IMR-90 (cell line): ENCODE results near the gene PDK4.

Source experiments
- BHLHE40 ChIP-seq: fragments of 150-350 bp; IDR thresholded peaks from 2 replicates; pipeline ENCODE4 v1.6.1; 2016; ENCODE audit warnings: mild to moderate bottlenecking, low read depth, low read length
- CEBPB ChIP-seq: IDR thresholded peaks from 2 replicates; pipeline ENCODE4 v1.6.1; 2012; ENCODE audit warnings: low read depth, low read length, improper control_type of control experiment
- CTCF ChIP-seq: conservative IDR thresholded peaks from 2 replicates; pipeline ENCODE4 v1.5.1; 2012; ENCODE audit warnings: mild to moderate bottlenecking, low read depth, low read length, improper control_type of control experiment
- ELK1 ChIP-seq: fragments of 150-350 bp; IDR thresholded peaks from 2 replicates; pipeline ENCODE4 v1.6.1; 2016; ENCODE audit warnings: low read depth, mild to moderate bottlenecking, low read length, moderate library complexity, borderline replicate concordance
- MAFK ChIP-seq: IDR thresholded peaks from 2 replicates; pipeline ENCODE4 v1.6.1; 2012; ENCODE audit warnings: low read depth, low read length, improper control_type of control experiment
- MAZ ChIP-seq: IDR thresholded peaks from 2 replicates; pipeline ENCODE4 v1.6.1; 2012; ENCODE audit warnings: low read depth, mild to moderate bottlenecking, low read length, improper control_type of control experiment, moderate library complexity, borderline replicate concordance
- MXI1 ChIP-seq: IDR thresholded peaks from 2 replicates; pipeline ENCODE4 v1.6.1; 2012; ENCODE audit warnings: low read depth, mild to moderate bottlenecking, low read length, moderate library complexity, borderline replicate concordance
- NFE2L2 ChIP-seq: fragments of 150-350 bp; IDR thresholded peaks from 2 replicates; pipeline ENCODE4 v1.6.1; 2016; ENCODE audit warnings: low read depth, mild to moderate bottlenecking, low read length
- POLR2A ChIP-seq: IDR thresholded peaks from 2 replicates; pipeline ENCODE4 v1.6.1; 2012; ENCODE audit warnings: mild to moderate bottlenecking, low read depth, low read length
- RCOR1 ChIP-seq: IDR thresholded peaks from 2 replicates; pipeline ENCODE4 v1.6.1; 2012; ENCODE audit warnings: mild to moderate bottlenecking, low read length, improper control_type of control experiment; ENCODE audit not compliant: insufficient replicate concordance
- SMC3 ChIP-seq: fragments of 150-350 bp; IDR thresholded peaks from 2 replicates; pipeline ENCODE4 v1.6.1; 2016; ENCODE audit warnings: low read depth, mild to moderate bottlenecking, antibody characterized with exemption, low read length, moderate library complexity
- USF2 ChIP-seq: fragments of 150-350 bp; IDR thresholded peaks from 2 replicates; pipeline ENCODE4 v1.6.1; 2017; ENCODE audit warnings: mild to moderate bottlenecking, antibody characterized with exemption, low read length, low read depth

GRCh38 chr7:95578299-95578855 lies 17.9 kb downstream of the PDK4 start:
- TF ChIP-seq CTCF (no peak), USF2 (no peak), SMC3 (no peak), MAZ (no peak), RCOR1 (no peak), POLR2A (no peak), NFE2L2 (no peak), MAFK (no peak), CEBPB (no peak), MXI1 (no peak), BHLHE40 (no peak), ELK1 (no peak)
